Loucy (cell line): ENCODE results near the gene ARID3B.

Experiments
- CTCF ChIP-seq: fragments of 200-600 bp; sonication (generic); conservative IDR thresholded peaks from 2 replicates; pipeline ENCODE4 v1.5.1; 2014; ENCODE audit warnings: mild to moderate bottlenecking, antibody characterized with exemption, low read length
- EZH2phosphoT487 ChIP-seq: fragments of 200-600 bp; IDR thresholded peaks from 2 replicates; pipeline ENCODE4 v1.6.1; 2018; ENCODE audit warnings: antibody characterized with exemption, mild to moderate bottlenecking, moderate library complexity, borderline replicate concordance

- TF ChIP-seq EZH2phosphoT487: no peak
- TF ChIP-seq CTCF: no peak
These were observed 70.3 kb downstream of the ARID3B start for GRCh38 chr15:74611341-74611740.
